A549 (cell line): ENCODE results near the gene SNTB2. TPM values are rescaled to one million over a fixed set of nuclear protein-coding genes. Genes with fewer than 3 reads are reported as not detected.

Experiments used
- ATAC-seq, 2 experiments: fragments of 200-7000 bp in 1 of 2; fragments of >200 bp in 1 of 2; cut with Nextera tagmentation in 1 of 2; cut with Tn5 transposase in 1 of 2; 3 replicates each; pipeline versions ENCODE4 v1.8.0 to v1.9.1; 2018 to 2020; ENCODE audit warnings: mild to moderate bottlenecking in 1 of 2, moderate library complexity in 1 of 2
- CTCF ChIA-PET: fragments of 300-600 bp; sonication (Branson Sonifier 250); formaldehyde crosslinking; extraction: SDS; loops from one replicate; lab custom pipeline; 2021; ENCODE audit warnings: antibody characterized with exemption, inconsistent platforms; lab: Yijun Ruan, JAX
- POLR2A ChIA-PET: fragments of 350-600 bp; formaldehyde crosslinking; extraction: SDS; loops from one replicate; lab custom pipeline; 2021; ENCODE audit warnings: antibody characterized with exemption, inconsistent platforms; lab: Yijun Ruan, JAX
- DNase-seq, 2 experiments: peaks; one replicate each; pipeline versions ENCODE4 v3.0.0 to v3.0.0-alpha.2; 2011 to 2016; ENCODE audit warnings: low read depth in 1 of 2, low spot score in 1 of 2
- FAIRE-seq: peaks from 2 replicates; lab custom pipeline; 2011; peaks lifted over from hg19 to GRCh38; lab: Jason Lieb, UNC
- H3K27ac ChIP-seq, 2 experiments: fragments of >200 bp; sonication (Bioruptor Twin); formaldehyde crosslinking; 3 replicates each; pipeline ENCODE4 v1.5.1; 2016 to 2017
- H3K4me1 ChIP-seq: fragments of >200 bp; sonication (Bioruptor Twin); formaldehyde crosslinking; 3 replicates; pipeline ENCODE4 v1.6.1; 2016
- H3K4me2 ChIP-seq: fragments of >200 bp; sonication (Bioruptor Twin); formaldehyde crosslinking; 3 replicates; pipeline ENCODE4 v1.6.1; 2016
- H3K4me3 ChIP-seq: fragments of >200 bp; sonication (Bioruptor Twin); formaldehyde crosslinking; 3 replicates; pipeline ENCODE4 v1.5.1; 2016
- H3K9me3 ChIP-seq: fragments of >200 bp; sonication (Bioruptor Twin); formaldehyde crosslinking; 3 replicates; pipeline ENCODE4 v1.6.1; 2016
- BHLHE40 ChIP-seq: IDR thresholded peaks from 2 replicates; pipeline ENCODE4 v1.6.1; 2012; ENCODE audit warnings: low read depth, low read length, inconsistent platforms
- CBX2 ChIP-seq: fragments of 200-600 bp; sonication (generic); IDR thresholded peaks from 2 replicates; pipeline ENCODE4 v1.6.1; 2016; ENCODE audit warnings: low read depth, mild to moderate bottlenecking, borderline replicate concordance
- CHD4 ChIP-seq: fragments of 200-600 bp; sonication (generic); IDR thresholded peaks from 2 replicates; pipeline ENCODE4 v1.6.1; 2016; ENCODE audit warnings: antibody characterized with exemption, mild to moderate bottlenecking, borderline replicate concordance
- EHF ChIP-seq: fragments of 250-450 bp; sonication (Bioruptor Pico); IDR thresholded peaks from 2 replicates; pipeline ENCODE4 v1.5.0; 2020; ENCODE audit warnings: mild to moderate bottlenecking
- EHMT2 ChIP-seq: fragments of 200-600 bp; sonication (generic); IDR thresholded peaks from 2 replicates; pipeline ENCODE4 v1.6.1; 2016; ENCODE audit warnings: antibody characterized with exemption, low read depth, mild to moderate bottlenecking, moderate library complexity
- FOSL2 ChIP-seq, 2 experiments: fragments of 450-650 bp in 1 of 2; fragments of >200 bp in 1 of 2; sonication (Bioruptor Twin) in 1 of 2; formaldehyde crosslinking; IDR thresholded peaks; 2 replicates each; pipeline versions ENCODE4 v1.5.0 to v1.6.1; 2016 to 2020; ENCODE audit warnings: mild to moderate bottlenecking in 1 of 2, moderate library complexity in 1 of 2
- FOXS1 ChIP-seq: fragments of 250-450 bp; sonication (Bioruptor Pico); IDR thresholded peaks from 2 replicates; pipeline ENCODE4 v1.5.0; 2020; ENCODE audit warnings: mild to moderate bottlenecking, moderate library complexity
- GATA3 ChIP-seq: IDR thresholded peaks from 2 replicates; pipeline ENCODE4 v1.6.1; 2012; ENCODE audit warnings: borderline replicate concordance
- HDAC2 ChIP-seq: fragments of 200-600 bp; sonication (generic); IDR thresholded peaks from 2 replicates; pipeline ENCODE4 v1.6.1; 2016
- HEYL ChIP-seq: fragments of 250-450 bp; sonication (Bioruptor Pico); IDR thresholded peaks from 2 replicates; pipeline ENCODE4 v1.8.0; 2021; ENCODE audit warnings: mild to moderate bottlenecking, moderate library complexity
- HOXB13 ChIP-seq: fragments of 250-450 bp; sonication (Bioruptor Pico); IDR thresholded peaks from 2 replicates; pipeline ENCODE4 v1.5.0; 2020; ENCODE audit warnings: low read depth, mild to moderate bottlenecking, moderate library complexity
- HOXB5 ChIP-seq: fragments of 250-450 bp; sonication (Bioruptor Pico); IDR thresholded peaks from 2 replicates; pipeline ENCODE4 v1.5.0; 2020; ENCODE audit warnings: mild to moderate bottlenecking, moderate library complexity
- KDM1A ChIP-seq: fragments of 200-600 bp; sonication (generic); IDR thresholded peaks from 2 replicates; pipeline ENCODE4 v1.6.1; 2016; ENCODE audit warnings: low read depth, mild to moderate bottlenecking
- MAFK ChIP-seq: fragments of 450-650 bp; IDR thresholded peaks from 2 replicates; pipeline ENCODE4 v1.6.1; 2014; ENCODE audit not compliant: partially characterized antibody
- PHF8 ChIP-seq: fragments of 200-600 bp; sonication (generic); IDR thresholded peaks from 2 replicates; pipeline ENCODE4 v1.6.1; 2016; ENCODE audit warnings: low read depth, mild to moderate bottlenecking, antibody characterized with exemption, moderate library complexity, borderline replicate concordance
- RARB ChIP-seq: fragments of 250-450 bp; sonication (Bioruptor Pico); IDR thresholded peaks from 2 replicates; pipeline ENCODE4 v1.8.0; 2021; ENCODE audit warnings: mild to moderate bottlenecking, moderate library complexity
- RCOR1 ChIP-seq: fragments of 150-350 bp; IDR thresholded peaks from 2 replicates; pipeline ENCODE4 v1.6.1; 2014; ENCODE audit warnings: antibody characterized with exemption, low read length, low read depth
- SREBF2 ChIP-seq: fragments of 450-650 bp; IDR thresholded peaks from 2 replicates; pipeline ENCODE4 v1.6.1; 2014; ENCODE audit warnings: mild to moderate bottlenecking, moderate library complexity
- TP53 ChIP-seq: fragments of 250-450 bp; sonication (Bioruptor Pico); IDR thresholded peaks from 2 replicates; pipeline ENCODE4 v1.5.0; 2021; ENCODE audit warnings: mild to moderate bottlenecking, moderate library complexity
- ZNF302 ChIP-seq: fragments of 250-450 bp; sonication (Bioruptor Pico); IDR thresholded peaks from 2 replicates; pipeline ENCODE4 v1.9.0; 2021; ENCODE audit warnings: inconsistent platforms, mild to moderate bottlenecking, moderate library complexity
- WGBS: methylation state at CpG from one replicate; pipeline ENCODE4 v1.1.6; 2017; ENCODE audit errors: missing lambda C conversion rate; 5-methylcytosine and 5-hydroxymethylcytosine counted together
- polyA plus RNA-seq, 4 experiments: library from polyadenylated mRNA; depleted of rRNA in 3 of 4; stranded (reverse); fragments of >200 nt; fragmentation: RNase III in 1 of 4; extraction: RNeasy Plus Mini Kit Qiagen cat#74134 plus additional on column Dnase treatment in 1 of 4; gene quantifications; 2 replicates in 3 of 4; 3 replicates in 1 of 4; pipeline ENCODE4 v1.2.3, GENCODE V29; 2011 to 2017
- TF ChIP-seq, protein P1 (sequence below): fragments of >200 bp; sonication (Bioruptor Twin); formaldehyde crosslinking; IDR thresholded peaks from 2 replicates; pipeline ENCODE4 v1.6.1; 2016
- TF ChIP-seq, protein P2 (sequence below): IDR thresholded peaks from 2 replicates; pipeline ENCODE4 v1.6.1; 2012; ENCODE audit warnings: low read depth, borderline replicate concordance
- TF ChIP-seq, protein P3 (sequence below): fragments of 250-450 bp; sonication (Bioruptor Pico); IDR thresholded peaks from 2 replicates; pipeline ENCODE4 v1.5.0; 2020; ENCODE audit warnings: low read depth, mild to moderate bottlenecking, moderate library complexity
- TF ChIP-seq, protein P4 (sequence below): IDR thresholded peaks from 2 replicates; pipeline ENCODE4 v1.6.1; 2012

Gene SNTB2
- polyA plus RNA-seq, 2 of the 4 experiments (the other 2 are of a cell fraction): 7.8 to 20.8 TPM

DNA sequence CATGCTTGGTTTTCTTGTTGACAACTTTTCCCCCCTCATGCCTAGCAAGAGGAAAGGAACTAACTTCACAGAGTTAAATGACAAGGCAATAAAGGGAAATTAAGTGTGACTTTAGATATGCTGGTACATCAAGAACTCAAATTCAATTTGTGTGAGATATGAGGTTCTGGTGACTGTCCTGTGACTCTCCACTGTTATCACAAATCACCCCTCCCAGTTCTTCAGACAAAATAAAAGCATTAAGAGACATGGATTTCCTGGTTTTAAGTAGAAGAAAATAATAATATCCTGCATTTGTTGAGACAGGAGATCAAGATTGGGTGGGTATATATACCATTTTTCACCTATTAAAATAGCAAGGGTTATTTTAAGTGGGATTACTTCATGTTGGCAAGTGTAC, 46.2 kb downstream of the SNTB2 start:
- H3K4me2 ChIP-seq: no peak overlapping the region

DNA sequence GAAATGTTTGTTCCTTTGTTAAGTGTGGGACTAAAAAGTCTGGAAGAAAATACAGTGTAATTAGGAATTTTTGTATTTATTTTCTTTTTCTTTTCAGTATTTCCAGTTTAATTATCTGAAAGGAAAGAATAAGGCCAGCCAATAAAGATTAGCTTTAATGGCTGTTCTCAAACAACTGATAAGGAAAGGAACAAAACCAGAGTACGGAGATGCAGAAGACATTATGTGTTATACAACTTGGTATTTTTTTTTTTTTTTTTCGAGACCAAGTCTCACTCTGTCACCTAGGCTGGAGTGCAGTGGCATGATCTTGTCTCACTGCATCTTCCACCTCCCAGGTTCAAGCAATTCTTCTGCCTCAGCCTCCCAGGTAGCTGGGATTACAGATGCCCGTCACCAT, 47.5 kb downstream of the SNTB2 start:
- no peak overlapping the region for H3K4me3 ChIP-seq
- no peak for DNase-seq
- no peak for FAIRE-seq
- no peaks in the 10 kb centered on the region for H3K4me1 ChIP-seq
- CTCF ChIA-PET: interaction anchor here (0.7 kb wide), 1 partner anchor 9 kb away, joined by 3 read pairs; no protein-coding TSS in a partner anchor
- no peak for ATAC-seq
- POLR2A ChIA-PET: no interaction called here
- no peak for TF ChIP-seq KDM1A
- no peak for TF ChIP-seq HEYL (CRISPR knock-in tag)
- TF ChIP-seq EHMT2: no peak
- TF ChIP-seq, protein P1, sequence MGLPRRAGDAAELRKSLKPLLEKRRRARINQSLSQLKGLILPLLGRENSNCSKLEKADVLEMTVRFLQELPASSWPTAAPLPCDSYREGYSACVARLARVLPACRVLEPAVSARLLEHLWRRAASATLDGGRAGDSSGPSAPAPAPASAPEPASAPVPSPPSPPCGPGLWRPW: no peak
- no peak for TF ChIP-seq HDAC2
- TF ChIP-seq, protein P2, sequence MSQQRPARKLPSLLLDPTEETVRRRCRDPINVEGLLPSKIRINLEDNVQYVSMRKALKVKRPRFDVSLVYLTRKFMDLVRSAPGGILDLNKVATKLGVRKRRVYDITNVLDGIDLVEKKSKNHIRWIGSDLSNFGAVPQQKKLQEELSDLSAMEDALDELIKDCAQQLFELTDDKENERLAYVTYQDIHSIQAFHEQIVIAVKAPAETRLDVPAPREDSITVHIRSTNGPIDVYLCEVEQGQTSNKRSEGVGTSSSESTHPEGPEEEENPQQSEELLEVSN: no peak
- no peak for TF ChIP-seq FOSL2 (IDR thresholded peaks at IDR 0.05)
- TF ChIP-seq FOSL2 (CRISPR knock-in tag; IDR thresholded peaks at IDR 0.05): no peak
- no peak for TF ChIP-seq PHF8
- no peak for TF ChIP-seq SREBF2
- no peak for TF ChIP-seq FOXS1 (CRISPR knock-in tag)
- 93% methylated on average over 3 of the region's 3 CpGs for WGBS
- no peak overlapping the region for H3K4me2 ChIP-seq
- H3K27ac ChIP-seq: no peak overlapping the region
- H3K9me3 ChIP-seq: no peaks in the 10 kb centered on the region

More for the DNA sequence above, 46.2 kb downstream of the SNTB2 start:
- ATAC-seq (no peak), FAIRE-seq (no peak), DNase-seq (no peak)
- H3K27ac ChIP-seq: no peak overlapping the region
- POLR2A ChIA-PET: no interaction called here
- TF ChIP-seq ZNF302 (no peak), RARB (CRISPR knock-in tag) (no peak), MAFK (no peak), CHD4 (no peak), HDAC2 (no peak), BHLHE40 (no peak), EHF (CRISPR knock-in tag) (no peak)
- TF ChIP-seq, protein P3, sequence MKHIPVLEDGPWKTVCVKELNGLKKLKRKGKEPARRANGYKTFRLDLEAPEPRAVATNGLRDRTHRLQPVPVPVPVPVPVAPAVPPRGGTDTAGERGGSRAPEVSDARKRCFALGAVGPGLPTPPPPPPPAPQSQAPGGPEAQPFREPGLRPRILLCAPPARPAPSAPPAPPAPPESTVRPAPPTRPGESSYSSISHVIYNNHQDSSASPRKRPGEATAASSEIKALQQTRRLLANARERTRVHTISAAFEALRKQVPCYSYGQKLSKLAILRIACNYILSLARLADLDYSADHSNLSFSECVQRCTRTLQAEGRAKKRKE: no peak
- TF ChIP-seq, protein P4, sequence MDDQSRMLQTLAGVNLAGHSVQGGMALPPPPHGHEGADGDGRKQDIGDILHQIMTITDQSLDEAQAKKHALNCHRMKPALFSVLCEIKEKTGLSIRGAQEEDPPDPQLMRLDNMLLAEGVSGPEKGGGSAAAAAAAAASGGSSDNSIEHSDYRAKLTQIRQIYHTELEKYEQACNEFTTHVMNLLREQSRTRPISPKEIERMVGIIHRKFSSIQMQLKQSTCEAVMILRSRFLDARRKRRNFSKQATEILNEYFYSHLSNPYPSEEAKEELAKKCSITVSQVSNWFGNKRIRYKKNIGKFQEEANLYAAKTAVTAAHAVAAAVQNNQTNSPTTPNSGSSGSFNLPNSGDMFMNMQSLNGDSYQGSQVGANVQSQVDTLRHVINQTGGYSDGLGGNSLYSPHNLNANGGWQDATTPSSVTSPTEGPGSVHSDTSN: no peak
- TF ChIP-seq, all 56 proteins: peak for 0
- CTCF ChIA-PET: no interaction called here
- Histone ChIP-seq H3K4me3 (no peak overlapping the region), H3K9me3 (no peaks in the 10 kb centered on the region), H3K4me1 (no peaks in the 10 kb centered on the region)

DNA sequence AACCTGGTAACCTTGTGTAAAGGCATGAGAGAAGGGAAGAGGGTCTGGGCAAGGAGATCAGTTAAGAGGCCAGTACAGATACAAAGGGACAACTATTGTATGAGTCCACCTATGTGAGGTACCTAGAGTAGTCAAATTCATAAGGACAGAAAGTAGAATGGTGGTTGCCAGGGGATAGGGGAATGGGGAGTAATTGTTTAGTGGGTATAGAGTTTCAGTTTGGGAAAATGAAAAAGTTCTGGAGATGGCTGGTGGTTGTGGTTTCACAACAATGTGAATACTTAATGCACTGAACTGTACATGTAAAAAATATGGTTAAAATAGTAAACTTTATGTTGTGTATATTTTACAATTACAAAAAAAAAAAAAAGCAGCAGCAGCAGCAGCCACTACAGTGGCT, 49.4 kb downstream of the SNTB2 start:
- FAIRE-seq: no peak
- no peaks in the 10 kb centered on the region for H3K4me1 ChIP-seq
- ATAC-seq: no peak
- no peak overlapping the region for H3K4me2 ChIP-seq
- TF ChIP-seq TP53 (no peak), HOXB13 (no peak), FOXS1 (CRISPR knock-in tag) (no peak), CBX2 (no peak), GATA3 (no peak), EHMT2 (no peak), HOXB5 (CRISPR knock-in tag) (no peak), CHD4 (no peak), RCOR1 (no peak), PHF8 (no peak)
- TF ChIP-seq, protein P2: no peak
- TF ChIP-seq, protein P3: no peak
- no peak overlapping the region for H3K4me3 ChIP-seq
- DNase-seq: no peak
- no peak overlapping the region for H3K27ac ChIP-seq
- no peaks in the 10 kb centered on the region for H3K9me3 ChIP-seq
- ChIA-PET POLR2A (no interaction called here), CTCF (no interaction called here)
